K562 (cell line): ENCODE data around the gene WEE1. TPM values are rescaled to one million over a fixed set of nuclear protein-coding genes. Genes with fewer than 3 reads are reported as not detected.

Source experiments
- ATAC-seq: fragments of 200-7000 bp; cut with Tn5 transposase; 3 replicates; pipeline ENCODE4 v1.9.1; 2020; ENCODE audit warnings: moderate library complexity
- BruUV-seq: library from RNA; stranded (reverse); fragments of 400-500 nt; replicated peaks from 2 replicates; lab custom pipeline; 2021; lab: Mats Ljungman, UMichigan
- CTCF ChIA-PET: fragments of 300-600 bp; formaldehyde crosslinking; extraction: SDS; loops from one replicate; lab custom pipeline; 2021; ENCODE audit warnings: low intra/inter-chr PET ratio; lab: Yijun Ruan, JAX
- POLR2A ChIA-PET: fragments of 300-600, 350-650 bp; sonication (Branson Sonifier 250); formaldehyde crosslinking; extraction: SDS; loops from one replicate; lab custom pipeline; 2021; ENCODE audit warnings: antibody characterized with exemption, inconsistent platforms; lab: Yijun Ruan, JAX
- DNase-seq, 4 experiments: peaks; one replicate each; pipeline versions ENCODE4 v3.0.0 to v3.0.0-alpha.2; 2011 to 2018; ENCODE audit warnings: low spot score in 3 of 4, mixed read lengths in 3 of 4; ENCODE audit errors: extremely low read depth in 1 of 4
- FAIRE-seq: peaks from 2 replicates; lab custom pipeline; 2011; peaks lifted over from hg19 to GRCh38; lab: Jason Lieb, UNC
- H2AFZ ChIP-seq: 2 replicates; pipeline ENCODE4 v1.6.0; 2011; ENCODE audit warnings: low read depth, low read length, control low read depth, inconsistent platforms
- H3K27ac ChIP-seq: fragments of 200-600 bp; 3 replicates; pipeline ENCODE4 v1.8.0; 2011; ENCODE audit warnings: low read depth, mild to moderate bottlenecking, control low read depth, inconsistent platforms, low read length, moderate library complexity, mixed read lengths; ENCODE audit errors: extremely low read depth
- H3K27me3 ChIP-seq, 2 experiments: fragments of 300-600 bp in 1 of 2; 2 replicates in 1 of 2; 3 replicates in 1 of 2; pipeline versions ENCODE4 v1.6.0 to v1.8.0; 2011; ENCODE audit warnings: inconsistent platforms in 2 of 2, low read length in 2 of 2, mild to moderate bottlenecking in 1 of 2, mixed read lengths in 1 of 2, moderate library complexity in 1 of 2; ENCODE audit not compliant: control insufficient read depth in 2 of 2, insufficient read depth in 2 of 2
- H3K36me3 ChIP-seq: fragments of 300-600 bp; 3 replicates; pipeline ENCODE4 v1.8.0; 2011; ENCODE audit warnings: mild to moderate bottlenecking, low read length, inconsistent platforms; ENCODE audit not compliant: control insufficient read depth, insufficient read depth
- H3K4me1 ChIP-seq, 2 experiments: fragments of 200-600 bp in 1 of 2; replicated peaks in 1 of 2; 2 replicates in 1 of 2; 3 replicates in 1 of 2; pipeline versions ENCODE4 v1.5.1 to v1.8.0; 2011; ENCODE audit warnings: inconsistent platforms in 2 of 2, low read length in 2 of 2, mild to moderate bottlenecking in 1 of 2, mixed read lengths in 1 of 2, moderate library complexity in 1 of 2; ENCODE audit not compliant: control insufficient read depth in 2 of 2, insufficient read depth in 2 of 2
- H3K4me2 ChIP-seq: 2 replicates; pipeline ENCODE4 v1.6.1; 2011; ENCODE audit warnings: low read length, control low read depth, inconsistent platforms, mixed read lengths; ENCODE audit not compliant: insufficient read depth
- H3K4me3 ChIP-seq: fragments of 200-600 bp; sonication (generic), shearing (Covaris generic); 2 replicates; pipeline ENCODE4 v1.5.1; 2016; ENCODE audit warnings: control low read depth, inconsistent platforms
- H3K79me2 ChIP-seq: fragments of 200-600 bp; 3 replicates; pipeline ENCODE4 v1.8.0; 2011; ENCODE audit warnings: low read length, inconsistent platforms; ENCODE audit not compliant: control insufficient read depth, insufficient read depth
- H3K9ac ChIP-seq, 2 experiments: 2 replicates each; pipeline versions ENCODE4 v1.6.0 to v1.6.1; 2011; ENCODE audit warnings: low read depth in 2 of 2, low read length in 2 of 2, control low read depth in 1 of 2, inconsistent platforms in 1 of 2, mild to moderate bottlenecking in 1 of 2, mixed read lengths in 1 of 2; ENCODE audit not compliant: insufficient read depth in 1 of 2
- H3K9me1 ChIP-seq: one replicate; pipeline ENCODE4 v1.6.0; 2011; ENCODE audit warnings: inconsistent platforms, mild to moderate bottlenecking, low read length, moderate library complexity; ENCODE audit not compliant: control insufficient read depth, insufficient read depth
- H3K9me3 ChIP-seq: replicated peaks from 2 replicates; pipeline ENCODE4 v1.5.1; 2011; ENCODE audit warnings: low read depth, low read length, inconsistent platforms; ENCODE audit not compliant: control insufficient read depth, insufficient read depth
- H4K20me1 ChIP-seq: replicated peaks from 2 replicates; pipeline ENCODE4 v1.6.1; 2011; ENCODE audit warnings: low read length, inconsistent platforms, mixed read lengths; ENCODE audit not compliant: control insufficient read depth, insufficient read depth
- BRD9 ChIP-seq: fragments of 450-650 bp; IDR thresholded peaks from 2 replicates; pipeline ENCODE4 v1.6.1; 2018; ENCODE audit warnings: low read depth; ENCODE audit not compliant: partially characterized antibody
- CCNT2 ChIP-seq: IDR thresholded peaks from 2 replicates; pipeline ENCODE4 v1.6.1; 2011; ENCODE audit warnings: borderline replicate concordance, low read depth, mild to moderate bottlenecking, moderate library complexity, mixed read lengths, low read length; ENCODE audit not compliant: insufficient read length; ENCODE audit errors: extremely low read depth
- CSDE1 ChIP-seq, 2 experiments: fragments of 450-650 bp; IDR thresholded peaks; 2 replicates each; pipeline ENCODE4 v1.6.1; 2016; ENCODE audit warnings: mild to moderate bottlenecking in 1 of 2
- HMG20B ChIP-seq: fragments of 250-450 bp; sonication (Bioruptor Pico); IDR thresholded peaks from 2 replicates; pipeline ENCODE4 v1.5.0; 2021; ENCODE audit warnings: mild to moderate bottlenecking
- IFI16 ChIP-seq: fragments of 250-450 bp; sonication (Bioruptor Pico); IDR thresholded peaks from 2 replicates; pipeline ENCODE4 v2.1.2; 2022; ENCODE audit warnings: mild to moderate bottlenecking, inconsistent platforms
- MED1 ChIP-seq: sonication (generic); formaldehyde crosslinking; IDR thresholded peaks from 2 replicates; pipeline ENCODE4 v1.8.1; 2023; ENCODE audit warnings: missing genetic modification reagents, borderline replicate concordance
- MEF2A ChIP-seq: IDR thresholded peaks from 2 replicates; pipeline ENCODE4 v1.6.1; 2011; ENCODE audit warnings: low read depth, mild to moderate bottlenecking, low read length, moderate library complexity; ENCODE audit not compliant: control insufficient read depth
- MTA3 ChIP-seq: fragments of 450-650 bp; formaldehyde crosslinking; IDR thresholded peaks from 2 replicates; pipeline ENCODE4 v1.6.1; 2017; ENCODE audit warnings: mild to moderate bottlenecking, borderline replicate concordance
- POLR2A ChIP-seq: fragments of 450-650 bp; conservative IDR thresholded peaks from 2 replicates; pipeline ENCODE4 v1.6.1; 2016
- PURB ChIP-seq: sonication (generic); formaldehyde crosslinking; IDR thresholded peaks from 2 replicates; pipeline ENCODE4 v1.9.0; 2021; ENCODE audit warnings: low read depth, mild to moderate bottlenecking, missing genetic modification reagents
- SIN3A ChIP-seq, 2 experiments: fragments of 150-350 bp in 1 of 2; IDR thresholded peaks; 2 replicates each; pipeline ENCODE4 v1.6.1; 2011 to 2016; ENCODE audit warnings: borderline replicate concordance in 2 of 2, low read depth in 2 of 2, low read length in 2 of 2, mild to moderate bottlenecking in 2 of 2, moderate library complexity in 2 of 2; ENCODE audit not compliant: control insufficient read depth in 1 of 2
- SIN3B ChIP-seq: fragments of 450-650 bp; IDR thresholded peaks from 2 replicates; pipeline ENCODE4 v1.6.1; 2017; ENCODE audit warnings: low read depth, mild to moderate bottlenecking, moderate library complexity
- TAF15 ChIP-seq: fragments of 200-400 bp; formaldehyde crosslinking; IDR thresholded peaks from 2 replicates; pipeline ENCODE4 v1.6.1; 2017; ENCODE audit warnings: mild to moderate bottlenecking, low read depth, low read length, moderate library complexity
- ZNF274 ChIP-seq: IDR thresholded peaks from 2 replicates; pipeline ENCODE4 v1.6.1; 2011; ENCODE audit warnings: low read depth, mild to moderate bottlenecking, low read length, moderate library complexity, borderline replicate concordance
- ZNF445 ChIP-seq: fragments of 250-450 bp; sonication (Bioruptor Pico); IDR thresholded peaks from 2 replicates; pipeline ENCODE4 v1.4.0; 2020; ENCODE audit warnings: low read depth, mild to moderate bottlenecking, moderate library complexity
- ZNF583 ChIP-seq: fragments of 250-450 bp; sonication (Bioruptor Pico); IDR thresholded peaks from 2 replicates; pipeline ENCODE4 v1.4.0; 2020
- WGBS: fragments of 100-300 bp; shearing (Covaris generic); methylation state at CpG from one replicate; pipeline ENCODE4 v1.1.6; 2016; ENCODE audit warnings: low coverage, mixed read lengths; ENCODE audit not compliant: insufficient coverage; ENCODE audit errors: missing lambda C conversion rate; 5-methylcytosine and 5-hydroxymethylcytosine counted together
- in situ Hi-C: fragments of 300-500 bp; cut with MboI; formaldehyde crosslinking; loops from 4 replicates; pipeline ENCODE4 v1.15.0; 2018; ENCODE audit warnings: inconsistent platforms, mixed read lengths
- intact Hi-C: fragments of 100-400 bp; cut with micrococcal nuclease; formaldehyde crosslinking; loops from 2 replicates; pipeline ENCODE4 v1.14.2; 2022
- polyA plus RNA-seq, 8 experiments: library from polyadenylated mRNA; depleted of rRNA in 4 of 8; stranded (reverse) in 5 of 8; unstranded in 3 of 8; fragments of >200 nt; fragmentation: Nextera tagmentation in 2 of 8; fragmentation: Illumina TruSeq in 1 of 8; extraction: Ambion mirVana in 2 of 8; extraction: Trizol in 1 of 8; gene quantifications; 2 replicates each; pipeline versions ENCODE4 v1.2.1 to v1.2.3, GENCODE V29; 2011 to 2014; ENCODE audit warnings: inconsistent platforms in 1 of 8, missing spikeins in 1 of 8
- total RNA-seq, 7 experiments: library from RNA; depleted of rRNA in 6 of 7; stranded (reverse); fragments of >200 nt in 6 of 7; fragmentation: Illumina TruSeq in 2 of 7; extraction: Trizol in 2 of 7; gene quantifications; 2 replicates each; pipeline versions ENCODE4 v1.2.1 to v1.2.3, GENCODE V29; 2011 to 2021; ENCODE audit warnings: low replicate concordance in 1 of 7

WEE1 gene
- total and polyA plus RNA-seq, 9 of the 15 experiments (the other 6 are each of a cell fraction or from before 2014, with no cell fraction given): 21.9 to 99.0 (median 67.4) TPM

DNA sequence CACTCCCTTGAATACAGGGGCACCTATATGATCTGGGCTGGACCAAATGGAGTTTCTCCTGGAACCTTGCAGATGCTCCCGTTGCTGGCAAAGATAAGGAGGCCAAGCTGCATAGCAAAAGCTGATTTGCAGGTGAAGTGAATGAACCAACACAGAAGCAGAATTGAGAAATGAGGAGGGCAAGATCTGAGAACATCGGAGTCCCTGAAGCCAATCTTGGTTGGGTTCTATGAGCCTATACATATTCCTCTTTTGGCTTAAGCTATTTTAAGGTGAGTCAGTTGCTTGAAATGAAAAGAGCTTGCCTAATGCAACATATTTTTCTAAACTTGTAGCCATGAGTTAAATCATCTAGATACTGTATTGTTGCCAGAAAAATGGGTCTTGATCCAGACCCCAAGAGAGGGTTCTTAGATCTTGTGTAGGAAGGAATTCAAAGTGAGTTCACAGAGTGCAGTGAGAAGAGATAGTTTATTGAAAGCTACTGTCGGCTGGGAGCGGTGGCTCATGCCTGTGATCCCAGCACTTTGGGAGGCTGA is 23.5 kb downstream of the WEE1 start:
- no peak for DNase-seq
- Histone ChIP-seq H3K27me3 (no peaks in the 10 kb centered on the region), H3K4me3 (no peak overlapping the region), H4K20me1 (no peaks in the 10 kb centered on the region), H3K9me3 (no peaks in the 10 kb centered on the region), H3K4me1 (peaks cover 4 to 8% of the 10 kb centered on the region in 2 experiments; a peak in 3 of 5 replicates), H3K4me2 (no peak overlapping the region), H3K9me1 (no peaks in the 10 kb centered on the region), H2AFZ (no peak overlapping the region), H3K79me2 (no peaks in the 10 kb centered on the region), H3K36me3 (no peaks in the 10 kb centered on the region), H3K9ac (no peak overlapping the region), H3K27ac (no peak overlapping the region)
- intact Hi-C loops: no loop called here
- ATAC-seq: no peak; the same call in 2 of the 3 replicates
- FAIRE-seq: no peak
- CTCF ChIA-PET: no interaction called here
- 23% methylated on average over 4 of the region's 4 CpGs for WGBS
- POLR2A ChIA-PET: interaction anchor here (0.8 to 5.7 kb wide), 7 partner anchors 9 to 58 kb away, joined by 4 to 23 read pairs (median 5); partner anchors contain the start of gene WEE1
- TF ChIP-seq ZNF274 (no peak), BRD9 (no peak), ZNF445 (no peak), HMG20B (no peak), ZNF583 (no peak), IFI16 (CRISPR knock-in tag) (no peak), CCNT2 (no peak), PURB (CRISPR knock-in tag) (no peak), MTA3 (no peak), TAF15 (no peak), MEF2A (no peak), SIN3A (IDR thresholded peaks at IDR 0.05; ENCODE audit: borderline replicate concordance in 2 of 2, control insufficient read depth in 1 of 2, low read depth in 2 of 2, low read length in 2 of 2) (no peak), MED1 (CRISPR knock-in tag) (no peak), SIN3B (no peak), POLR2A (no peak), CSDE1 (IDR thresholded peaks at IDR 0.05) (no peak)
- no TSS peak for BruUV-seq
- in situ Hi-C loops: no loop called here
